Measurements from ENCODE around the gene SDCCAG8. TPM values are rescaled to one million over a fixed set of nuclear protein-coding genes. Genes with fewer than 3 reads are reported as not detected.

SDCCAG8 gene
- total RNA-seq, 2 donors from 2014 or later, result 23.2 to 91.0 TPM

DNA sequence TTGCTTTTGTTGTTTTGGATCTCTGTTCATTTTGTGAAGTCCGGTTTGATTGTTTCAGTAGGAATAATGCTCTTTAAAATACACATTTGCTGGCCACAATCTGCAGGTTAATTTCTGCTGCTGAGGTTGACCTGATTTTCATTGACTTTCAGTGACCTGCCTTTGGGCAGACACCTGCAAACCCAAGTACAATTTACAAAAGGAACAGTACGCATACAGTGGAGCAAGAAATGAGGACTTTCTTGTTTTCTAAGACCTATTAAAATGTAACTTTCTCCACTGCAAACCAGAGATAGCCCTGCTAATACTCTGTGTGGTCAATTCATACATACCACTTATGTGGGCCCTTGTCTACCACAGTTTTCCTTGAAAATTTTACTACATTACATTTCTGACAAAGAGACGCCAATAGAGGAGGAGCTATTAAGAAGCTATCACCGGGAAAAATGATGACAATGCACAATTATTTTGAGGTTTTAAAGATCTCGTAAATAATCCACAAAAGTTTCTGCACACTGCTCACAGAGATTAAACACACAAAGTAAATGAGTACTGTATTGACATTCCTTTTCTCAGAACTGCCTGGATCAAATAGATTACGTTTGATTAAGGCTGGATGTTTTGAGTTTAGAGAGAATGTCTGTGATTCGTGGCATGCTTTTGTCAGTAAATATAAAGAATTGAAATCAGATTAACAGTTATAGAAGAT is 141.9 kb downstream of the SDCCAG8 start:
- DNase-seq (ENCODE audit: low spot score) (no peak), ATAC-seq (ENCODE audit: insufficient number of reproducible peaks, low FRiP score, low read depth) (no peak)
- H3K9me3 ChIP-seq, result no peaks in the 10 kb centered on the region
- no peaks in the 10 kb centered on the region for H3K4me1 ChIP-seq (ENCODE audit: control insufficient read depth in 1 of 2, low read depth in 2 of 2)
- H3K27me3 ChIP-seq (replicated peaks; ENCODE audit: insufficient read depth), result no peaks in the 10 kb centered on the region
- no peak overlapping the region for H3K4me3 ChIP-seq
- H3K36me3 ChIP-seq, result no peaks in the 10 kb centered on the region
- H3K27ac ChIP-seq, result no peak overlapping the region
- TF ChIP-seq, protein P1, sequence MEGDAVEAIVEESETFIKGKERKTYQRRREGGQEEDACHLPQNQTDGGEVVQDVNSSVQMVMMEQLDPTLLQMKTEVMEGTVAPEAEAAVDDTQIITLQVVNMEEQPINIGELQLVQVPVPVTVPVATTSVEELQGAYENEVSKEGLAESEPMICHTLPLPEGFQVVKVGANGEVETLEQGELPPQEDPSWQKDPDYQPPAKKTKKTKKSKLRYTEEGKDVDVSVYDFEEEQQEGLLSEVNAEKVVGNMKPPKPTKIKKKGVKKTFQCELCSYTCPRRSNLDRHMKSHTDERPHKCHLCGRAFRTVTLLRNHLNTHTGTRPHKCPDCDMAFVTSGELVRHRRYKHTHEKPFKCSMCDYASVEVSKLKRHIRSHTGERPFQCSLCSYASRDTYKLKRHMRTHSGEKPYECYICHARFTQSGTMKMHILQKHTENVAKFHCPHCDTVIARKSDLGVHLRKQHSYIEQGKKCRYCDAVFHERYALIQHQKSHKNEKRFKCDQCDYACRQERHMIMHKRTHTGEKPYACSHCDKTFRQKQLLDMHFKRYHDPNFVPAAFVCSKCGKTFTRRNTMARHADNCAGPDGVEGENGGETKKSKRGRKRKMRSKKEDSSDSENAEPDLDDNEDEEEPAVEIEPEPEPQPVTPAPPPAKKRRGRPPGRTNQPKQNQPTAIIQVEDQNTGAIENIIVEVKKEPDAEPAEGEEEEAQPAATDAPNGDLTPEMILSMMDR (IDR thresholded peaks at IDR 0.05), result no peak

DNA sequence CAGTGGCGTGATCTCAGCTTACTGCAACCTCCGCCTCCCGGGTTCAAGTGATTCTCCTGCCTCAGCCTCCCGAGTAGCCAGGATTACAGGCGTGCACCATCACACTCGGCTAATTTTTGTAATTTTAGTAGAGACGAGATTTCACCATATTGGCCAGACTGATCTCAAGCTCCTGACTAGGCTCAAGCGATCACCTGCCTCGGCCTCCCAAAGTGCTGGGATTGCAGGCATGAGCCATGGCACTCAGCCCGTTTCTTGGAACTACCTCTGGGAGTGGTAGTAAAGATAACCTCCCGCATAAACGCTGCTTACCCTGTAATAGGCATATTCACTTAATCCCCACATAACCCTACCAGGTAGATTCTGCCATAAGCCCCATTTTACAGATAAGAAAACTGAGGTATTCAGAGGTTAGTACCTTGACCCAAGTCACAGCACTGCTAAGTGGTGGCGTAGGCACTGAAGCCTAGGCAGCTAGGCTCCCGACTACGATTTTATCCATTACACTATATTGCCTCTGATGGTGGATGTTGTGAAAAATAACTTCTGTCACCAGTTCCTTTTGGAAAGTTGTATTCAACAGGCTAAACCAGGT is 143.8 kb downstream of the SDCCAG8 start:
- Histone ChIP-seq H3K36me3 (no peaks in the 10 kb centered on the region), H3K27ac (no peak overlapping the region), H3K4me3 (no peak overlapping the region), H3K9me3 (no peaks in the 10 kb centered on the region), H3K27me3 (replicated peaks; ENCODE audit: insufficient read depth) (no peaks in the 10 kb centered on the region), H3K4me1 (ENCODE audit: control insufficient read depth in 1 of 2, low read depth in 2 of 2) (no peaks in the 10 kb centered on the region)
- TF ChIP-seq, protein P1 (IDR thresholded peaks at IDR 0.05), result no peak
- DNase-seq (ENCODE audit: low spot score), result no peak
- ATAC-seq (ENCODE audit: insufficient number of reproducible peaks, low FRiP score, low read depth), result no peak

DNA sequence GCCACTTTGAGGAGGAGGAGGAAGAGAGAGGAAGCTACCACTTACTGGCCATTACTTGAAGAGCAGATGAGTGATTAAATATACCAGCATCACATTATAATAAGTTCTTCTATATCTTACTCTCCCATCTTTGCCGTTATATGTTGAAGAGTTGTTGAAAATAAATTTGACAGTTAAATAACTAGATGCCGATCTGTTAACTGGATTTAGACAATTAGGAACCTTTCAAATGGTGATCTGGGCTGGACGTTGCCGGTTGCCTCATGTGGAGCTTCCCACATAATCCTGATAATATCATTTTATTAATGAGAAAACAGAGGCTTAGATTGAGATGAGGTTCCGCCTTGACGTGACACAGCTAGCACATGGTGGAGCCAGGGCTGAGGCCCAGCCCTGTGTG is 147.0 kb downstream of the SDCCAG8 start:
- DNase-seq (ENCODE audit: low spot score), result no peak
- H3K9me3 ChIP-seq, result no peaks in the 10 kb centered on the region
- H3K4me3 ChIP-seq, result no peak overlapping the region
- no peak overlapping the region for H3K27ac ChIP-seq
- no peak for ATAC-seq (ENCODE audit: insufficient number of reproducible peaks, low FRiP score, low read depth)
- H3K4me1 ChIP-seq (ENCODE audit: control insufficient read depth in 1 of 2, low read depth in 2 of 2), result no peaks in the 10 kb centered on the region
- no peaks in the 10 kb centered on the region for H3K27me3 ChIP-seq (replicated peaks; ENCODE audit: insufficient read depth)
- TF ChIP-seq, protein P1 (IDR thresholded peaks at IDR 0.05), result no peak
- H3K36me3 ChIP-seq, result no peaks in the 10 kb centered on the region

DNA sequence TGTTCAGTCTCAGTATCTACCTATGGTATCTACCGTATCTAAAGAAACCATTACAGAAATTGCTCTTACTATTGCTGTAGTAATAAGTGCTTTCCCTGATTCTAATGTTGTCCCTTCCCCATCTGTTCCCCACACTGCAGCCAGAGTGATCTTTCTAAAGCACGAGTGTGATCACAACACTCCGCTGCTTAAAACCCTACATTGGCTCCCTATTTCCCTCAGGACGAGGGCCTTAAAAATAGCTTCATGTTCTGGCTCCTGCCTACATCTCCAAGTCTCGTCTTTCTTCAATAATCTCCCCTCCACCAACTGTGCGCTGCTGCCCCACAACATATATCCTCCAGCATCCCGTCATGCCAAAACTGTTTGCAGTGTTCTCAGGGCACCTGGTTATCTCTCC is 150.6 kb downstream of the SDCCAG8 start:
- Histone ChIP-seq H3K9me3 (no peaks in the 10 kb centered on the region), H3K27me3 (replicated peaks; ENCODE audit: insufficient read depth) (no peaks in the 10 kb centered on the region), H3K4me1 (ENCODE audit: control insufficient read depth in 1 of 2, low read depth in 2 of 2) (no peaks in the 10 kb centered on the region), H3K4me3 (no peak overlapping the region), H3K36me3 (no peaks in the 10 kb centered on the region), H3K27ac (no peak overlapping the region)
- ATAC-seq (ENCODE audit: insufficient number of reproducible peaks, low FRiP score, low read depth), result no peak
- DNase-seq (ENCODE audit: low spot score), result no peak
- TF ChIP-seq, protein P1 (IDR thresholded peaks at IDR 0.05), result no peak

DNA sequence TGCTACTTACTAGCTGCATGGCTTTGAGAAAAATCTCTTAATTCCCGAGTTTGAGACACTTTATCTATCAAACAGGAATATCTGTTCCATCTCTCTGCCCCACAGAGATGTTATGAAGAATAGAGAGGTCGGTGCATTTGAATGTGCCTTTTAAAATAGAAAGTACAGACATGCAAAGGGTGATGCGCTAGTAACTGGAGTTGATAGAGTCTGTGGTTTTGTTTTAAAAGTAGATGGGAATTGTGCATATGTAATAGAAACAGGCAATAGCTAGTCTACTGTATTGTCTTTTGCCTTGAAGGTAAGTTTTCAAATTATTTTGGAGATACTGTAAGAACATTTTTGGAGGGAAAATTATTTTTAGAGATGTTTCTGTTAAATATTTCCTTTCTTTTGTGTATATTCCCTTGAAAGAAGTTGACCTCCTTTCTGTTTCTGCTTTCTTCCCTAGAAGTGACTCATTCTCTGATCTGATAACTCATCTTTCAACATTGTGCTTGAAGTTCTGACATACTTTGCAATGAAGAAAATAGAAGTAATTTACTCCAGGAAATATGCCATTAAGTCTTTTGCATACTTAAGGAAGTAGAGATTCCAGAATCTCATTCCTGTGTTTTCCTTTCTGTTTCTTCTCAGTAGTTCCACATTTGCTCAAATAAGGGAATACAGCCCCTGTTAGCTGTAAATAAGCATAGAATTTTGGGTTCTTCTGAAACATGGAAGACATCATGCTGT is 151.6 kb downstream of the SDCCAG8 start:
- H3K9me3 ChIP-seq, result no peaks in the 10 kb centered on the region
- ATAC-seq (ENCODE audit: insufficient number of reproducible peaks, low FRiP score, low read depth) (no peak), DNase-seq (ENCODE audit: low spot score) (no peak)
- TF ChIP-seq, protein P1 (IDR thresholded peaks at IDR 0.05), result no peak
- H3K27me3 ChIP-seq (replicated peaks; ENCODE audit: insufficient read depth), result no peaks in the 10 kb centered on the region
- H3K4me3 ChIP-seq, result no peak overlapping the region
- no peak overlapping the region for H3K27ac ChIP-seq
- H3K36me3 ChIP-seq, result no peaks in the 10 kb centered on the region
- no peaks in the 10 kb centered on the region for H3K4me1 ChIP-seq (ENCODE audit: control insufficient read depth in 1 of 2, low read depth in 2 of 2)

Measured in thoracic aorta (tissue), 2 donors.